ENCODE results near the gene GALNT16.

GALNT16 gene

GRCh38 chr14:69333791-69334337 lies 73.9 kb downstream of the GALNT16 start:
- Histone ChIP-seq H3K9me3 (ENCODE audit: control extremely low read depth in 1 of 5, control insufficient read depth in 4 of 5, insufficient read depth in 2 of 5, low read depth in 1 of 5, low read length in 4 of 5) (no peaks in the 10 kb centered on the region), H3K4me3 (ENCODE audit: control insufficient read depth in 1 of 7, extremely low read depth in 1 of 7, insufficient read depth in 4 of 7, low read depth in 2 of 7, low read length in 6 of 7) (no peak overlapping the region), H3K27ac (ENCODE audit: insufficient read depth in 1 of 2, low read depth in 1 of 2, low read length in 2 of 2, poor library complexity in 1 of 2, severe bottlenecking in 2 of 2) (no peak overlapping the region), H3K27me3 (replicated peaks in 2 of 5; ENCODE audit: control insufficient read depth in 4 of 5, insufficient read depth in 5 of 5, low read length in 4 of 5) (no peaks in the 10 kb centered on the region), H3K36me3 (ENCODE audit: control insufficient read depth in 4 of 4, insufficient read depth in 4 of 4, low read length in 3 of 4) (no peaks in the 10 kb centered on the region), H3K4me1 (ENCODE audit: control extremely low read depth in 1 of 4, control insufficient read depth in 4 of 4, insufficient read depth in 4 of 4, low read length in 3 of 4) (no peaks in the 10 kb centered on the region)
- POLR2A ChIA-PET = no interaction called here
- CTCF ChIA-PET = interaction anchor here (1.2 kb wide), 1 partner anchor 16 kb away, joined by 3 read pairs; no protein-coding TSS in a partner anchor
- no peak for DNase-seq
- WGBS (ENCODE audit: insufficient coverage) = 79% methylated on average over 3 of the region's 4 CpGs

GRCh38 chr14:69334576-69334975 lies 74.6 kb downstream of the GALNT16 start:
- POLR2A ChIA-PET = no interaction called here
- H3K36me3 ChIP-seq (ENCODE audit: control insufficient read depth in 4 of 4, insufficient read depth in 4 of 4, low read length in 3 of 4) = no peaks in the 10 kb centered on the region
- H3K27ac ChIP-seq (ENCODE audit: insufficient read depth in 1 of 2, low read depth in 1 of 2, low read length in 2 of 2, poor library complexity in 1 of 2, severe bottlenecking in 2 of 2) = no peak overlapping the region
- no peak overlapping the region for H3K4me3 ChIP-seq (ENCODE audit: control insufficient read depth in 1 of 7, extremely low read depth in 1 of 7, insufficient read depth in 4 of 7, low read depth in 2 of 7, low read length in 6 of 7)
- no peak for DNase-seq
- no peaks in the 10 kb centered on the region for H3K9me3 ChIP-seq (ENCODE audit: control extremely low read depth in 1 of 5, control insufficient read depth in 4 of 5, insufficient read depth in 2 of 5, low read depth in 1 of 5, low read length in 4 of 5)
- H3K4me1 ChIP-seq (ENCODE audit: control extremely low read depth in 1 of 4, control insufficient read depth in 4 of 4, insufficient read depth in 4 of 4, low read length in 3 of 4) = no peaks in the 10 kb centered on the region
- H3K27me3 ChIP-seq (replicated peaks in 2 of 5; ENCODE audit: control insufficient read depth in 4 of 5, insufficient read depth in 5 of 5, low read length in 4 of 5) = no peaks in the 10 kb centered on the region
- CTCF ChIA-PET = no interaction called here
- WGBS (ENCODE audit: insufficient coverage) = 97% methylated on average over 5 of the region's 6 CpGs

GRCh38 chr14:69335371-69335771 lies 75.4 kb downstream of the GALNT16 start:
- ChIA-PET POLR2A (no interaction called here), CTCF (no interaction called here)
- no peaks in the 10 kb centered on the region for H3K4me1 ChIP-seq (ENCODE audit: control extremely low read depth in 1 of 4, control insufficient read depth in 4 of 4, insufficient read depth in 4 of 4, low read length in 3 of 4)
- 72% methylated on average over 6 of the region's 6 CpGs for WGBS (ENCODE audit: insufficient coverage)
- no peak overlapping the region for H3K4me3 ChIP-seq (ENCODE audit: control insufficient read depth in 1 of 7, extremely low read depth in 1 of 7, insufficient read depth in 4 of 7, low read depth in 2 of 7, low read length in 6 of 7)
- no peak for DNase-seq
- no peaks in the 10 kb centered on the region for H3K36me3 ChIP-seq (ENCODE audit: control insufficient read depth in 4 of 4, insufficient read depth in 4 of 4, low read length in 3 of 4)
- no peaks in the 10 kb centered on the region for H3K9me3 ChIP-seq (ENCODE audit: control extremely low read depth in 1 of 5, control insufficient read depth in 4 of 5, insufficient read depth in 2 of 5, low read depth in 1 of 5, low read length in 4 of 5)
- no peak overlapping the region for H3K27ac ChIP-seq (ENCODE audit: insufficient read depth in 1 of 2, low read depth in 1 of 2, low read length in 2 of 2, poor library complexity in 1 of 2, severe bottlenecking in 2 of 2)
- no peaks in the 10 kb centered on the region for H3K27me3 ChIP-seq (replicated peaks in 2 of 5; ENCODE audit: control insufficient read depth in 4 of 5, insufficient read depth in 5 of 5, low read length in 4 of 5)

GRCh38 chr14:69337984-69338383 lies 78.0 kb downstream of the GALNT16 start:
- Histone ChIP-seq H3K36me3 (ENCODE audit: control insufficient read depth in 4 of 4, insufficient read depth in 4 of 4, low read length in 3 of 4) (no peaks in the 10 kb centered on the region), H3K27ac (ENCODE audit: insufficient read depth in 1 of 2, low read depth in 1 of 2, low read length in 2 of 2, poor library complexity in 1 of 2, severe bottlenecking in 2 of 2) (no peak overlapping the region), H3K9me3 (ENCODE audit: control extremely low read depth in 1 of 5, control insufficient read depth in 4 of 5, insufficient read depth in 2 of 5, low read depth in 1 of 5, low read length in 4 of 5) (no peaks in the 10 kb centered on the region), H3K27me3 (replicated peaks in 2 of 5; ENCODE audit: control insufficient read depth in 4 of 5, insufficient read depth in 5 of 5, low read length in 4 of 5) (no peaks in the 10 kb centered on the region), H3K4me3 (ENCODE audit: control insufficient read depth in 1 of 7, extremely low read depth in 1 of 7, insufficient read depth in 4 of 7, low read depth in 2 of 7, low read length in 6 of 7) (no peak overlapping the region), H3K4me1 (ENCODE audit: control extremely low read depth in 1 of 4, control insufficient read depth in 4 of 4, insufficient read depth in 4 of 4, low read length in 3 of 4) (no peaks in the 10 kb centered on the region)
- ChIA-PET CTCF (interaction anchor here (1.1 to 1.3 kb wide), 2 partner anchors 8 to 9 kb away, joined by 3 to 4 read pairs; no protein-coding TSS in a partner anchor), POLR2A (interaction anchor here (0.6 kb wide), 1 partner anchor 854 kb away, joined by 4 read pairs; no protein-coding TSS in a partner anchor)
- no peak for DNase-seq
- WGBS (ENCODE audit: insufficient coverage) = 100% methylated on average over 3 of the region's 5 CpGs

- no peak overlapping the region for H3K4me3 ChIP-seq (ENCODE audit: control insufficient read depth in 1 of 7, extremely low read depth in 1 of 7, insufficient read depth in 4 of 7, low read depth in 2 of 7, low read length in 6 of 7)
- DNase-seq = no peak
- no peak overlapping the region for H3K27ac ChIP-seq (ENCODE audit: insufficient read depth in 1 of 2, low read depth in 1 of 2, low read length in 2 of 2, poor library complexity in 1 of 2, severe bottlenecking in 2 of 2)
- no peaks in the 10 kb centered on the region for H3K9me3 ChIP-seq (ENCODE audit: control extremely low read depth in 1 of 5, control insufficient read depth in 4 of 5, insufficient read depth in 2 of 5, low read depth in 1 of 5, low read length in 4 of 5)
- H3K4me1 ChIP-seq (ENCODE audit: control extremely low read depth in 1 of 4, control insufficient read depth in 4 of 4, insufficient read depth in 4 of 4, low read length in 3 of 4) = no peaks in the 10 kb centered on the region
- H3K36me3 ChIP-seq (ENCODE audit: control insufficient read depth in 4 of 4, insufficient read depth in 4 of 4, low read length in 3 of 4) = no peaks in the 10 kb centered on the region
- H3K27me3 ChIP-seq (replicated peaks in 2 of 5; ENCODE audit: control insufficient read depth in 4 of 5, insufficient read depth in 5 of 5, low read length in 4 of 5) = peaks cover 0 to 3% (median 0%) of the 10 kb centered on the region in 5 experiments
- ChIA-PET POLR2A (no interaction called here), CTCF (no interaction called here)
- 97% methylated on average over 10 of the region's 13 CpGs for WGBS (ENCODE audit: insufficient coverage)
Measured at GRCh38 chr14:69339426-69339825, 79.5 kb downstream of the GALNT16 start.

- DNase-seq = no peak
- H3K27ac ChIP-seq (ENCODE audit: insufficient read depth in 1 of 2, low read depth in 1 of 2, low read length in 2 of 2, poor library complexity in 1 of 2, severe bottlenecking in 2 of 2) = no peak overlapping the region
- H3K4me3 ChIP-seq (ENCODE audit: control insufficient read depth in 1 of 7, extremely low read depth in 1 of 7, insufficient read depth in 4 of 7, low read depth in 2 of 7, low read length in 6 of 7) = no peak overlapping the region
- H3K27me3 ChIP-seq (replicated peaks in 2 of 5; ENCODE audit: control insufficient read depth in 4 of 5, insufficient read depth in 5 of 5, low read length in 4 of 5) = peaks cover 0 to 4% (median 0%) of the 10 kb centered on the region in 5 experiments
- 100% methylated on average over 6 of the region's 8 CpGs for WGBS (ENCODE audit: insufficient coverage)
- no peaks in the 10 kb centered on the region for H3K4me1 ChIP-seq (ENCODE audit: control extremely low read depth in 1 of 4, control insufficient read depth in 4 of 4, insufficient read depth in 4 of 4, low read length in 3 of 4)
- ChIA-PET CTCF (interaction anchor here (1.0 to 1.5 kb wide), 3 partner anchors 8 to 26 kb away, joined by 3 read pairs; no protein-coding TSS in a partner anchor), POLR2A (no interaction called here)
- no peaks in the 10 kb centered on the region for H3K9me3 ChIP-seq (ENCODE audit: control extremely low read depth in 1 of 5, control insufficient read depth in 4 of 5, insufficient read depth in 2 of 5, low read depth in 1 of 5, low read length in 4 of 5)
- no peaks in the 10 kb centered on the region for H3K36me3 ChIP-seq (ENCODE audit: control insufficient read depth in 4 of 4, insufficient read depth in 4 of 4, low read length in 3 of 4)
Measured at GRCh38 chr14:69342928-69343525, 83.1 kb downstream of the GALNT16 start.

- no peak overlapping the region for H3K4me3 ChIP-seq (ENCODE audit: control insufficient read depth in 1 of 7, extremely low read depth in 1 of 7, insufficient read depth in 4 of 7, low read depth in 2 of 7, low read length in 6 of 7)
- H3K4me1 ChIP-seq (ENCODE audit: control extremely low read depth in 1 of 4, control insufficient read depth in 4 of 4, insufficient read depth in 4 of 4, low read length in 3 of 4) = no peaks in the 10 kb centered on the region
- ChIA-PET CTCF (no interaction called here), POLR2A (interaction anchor here (0.6 kb wide), 1 partner anchor 68 kb away, joined by 4 read pairs; no protein-coding TSS in a partner anchor)
- no peaks in the 10 kb centered on the region for H3K36me3 ChIP-seq (ENCODE audit: control insufficient read depth in 4 of 4, insufficient read depth in 4 of 4, low read length in 3 of 4)
- DNase-seq = no peak
- H3K27ac ChIP-seq (ENCODE audit: insufficient read depth in 1 of 2, low read depth in 1 of 2, low read length in 2 of 2, poor library complexity in 1 of 2, severe bottlenecking in 2 of 2) = no peak overlapping the region
- H3K9me3 ChIP-seq (ENCODE audit: control extremely low read depth in 1 of 5, control insufficient read depth in 4 of 5, insufficient read depth in 2 of 5, low read depth in 1 of 5, low read length in 4 of 5) = no peaks in the 10 kb centered on the region
- WGBS (ENCODE audit: insufficient coverage) = 100% methylated on average over 3 of the region's 3 CpGs
- peaks cover 0 to 4% (median 0%) of the 10 kb centered on the region in 5 experiments for H3K27me3 ChIP-seq (replicated peaks in 2 of 5; ENCODE audit: control insufficient read depth in 4 of 5, insufficient read depth in 5 of 5, low read length in 4 of 5)
Measured at GRCh38 chr14:69344171-69344570, 84.2 kb downstream of the GALNT16 start.
